H1 (cell line): Measurements from ENCODE around the gene THAP9.

Experiments
- CBX5 ChIP-seq: fragments of 300-800, 300-1000 bp; sonication (generic); IDR thresholded peaks from 2 replicates; pipeline ENCODE4 v1.7.1; 2016; ENCODE audit warnings: antibody characterized with exemption, low read length, low read depth
- CEBPB ChIP-seq: IDR thresholded peaks from 2 replicates; pipeline ENCODE4 v1.6.1; 2012; ENCODE audit warnings: low read depth, low read length
- CTCF ChIP-seq, 3 experiments: IDR thresholded peaks; 1 replicate in 2 of 3; 2 replicates in 1 of 3; pipeline versions ENCODE4 v1.5.1 to v1.6.1; 2011; ENCODE audit warnings: low read length in 3 of 3, mild to moderate bottlenecking in 3 of 3, inconsistent platforms in 2 of 3, low read depth in 1 of 3, moderate library complexity in 1 of 3; ENCODE audit not compliant: insufficient read depth in 1 of 3; ENCODE audit errors: control extremely low read depth in 1 of 3
- EGR1 ChIP-seq: IDR thresholded peaks from 2 replicates; pipeline ENCODE4 v1.6.1; 2011; ENCODE audit warnings: low read depth, low read length, borderline replicate concordance
- EZH2 ChIP-seq: fragments of 200-600 bp; sonication (generic); IDR thresholded peaks from 2 replicates; pipeline ENCODE4 v1.7.1; 2012; ENCODE audit warnings: low read depth, mild to moderate bottlenecking, moderate library complexity, low read length, inconsistent platforms; ENCODE audit not compliant: severe bottlenecking
- HDAC6 ChIP-seq: IDR thresholded peaks from one replicate; pipeline ENCODE4 v1.7.1; 2012; ENCODE audit warnings: low read depth, mild to moderate bottlenecking, inconsistent platforms, low read length, moderate library complexity
- MAX ChIP-seq: IDR thresholded peaks from 2 replicates; pipeline ENCODE4 v1.6.1; 2012; ENCODE audit warnings: inconsistent platforms
- POLR2A ChIP-seq, 2 experiments: IDR thresholded peaks; 1 replicate in 1 of 2; 2 replicates in 1 of 2; pipeline ENCODE4 v1.6.1; 2011; ENCODE audit warnings: low read depth in 2 of 2, low read length in 2 of 2, mild to moderate bottlenecking in 2 of 2; ENCODE audit errors: control extremely low read depth in 1 of 2
- POLR2AphosphoS5 ChIP-seq: IDR thresholded peaks from 2 replicates; pipeline ENCODE4 v1.6.1; 2011; ENCODE audit warnings: low read depth, low read length
- RFX5 ChIP-seq: IDR thresholded peaks from 2 replicates; pipeline ENCODE4 v1.6.1; 2011; ENCODE audit warnings: low read depth, low read length, improper control_type of control experiment, borderline replicate concordance
- SIRT6 ChIP-seq: IDR thresholded peaks from one replicate; pipeline ENCODE4 v1.7.1; 2012; ENCODE audit warnings: low read length, inconsistent platforms
- TEAD4 ChIP-seq: IDR thresholded peaks from 2 replicates; pipeline ENCODE4 v1.6.1; 2012; ENCODE audit warnings: low read depth, low read length, inconsistent platforms, mixed read lengths
- USF2 ChIP-seq: IDR thresholded peaks from 2 replicates; pipeline ENCODE4 v1.6.1; 2011; ENCODE audit warnings: low read length, improper control_type of control experiment
- ZNF274 ChIP-seq: IDR thresholded peaks from 2 replicates; pipeline ENCODE4 v1.7.0; 2012; ENCODE audit warnings: low read length, borderline replicate concordance; ENCODE audit errors: extremely low read depth

- TF ChIP-seq EGR1 (no peak), RFX5 (no peak), USF2 (no peak), MAX (no peak), EZH2 (no peak), TEAD4 (no peak), HDAC6 (no peak), POLR2A (IDR thresholded peaks at IDR 0.05; ENCODE audit: control extremely low read depth in 1 of 2, low read depth in 2 of 2, low read length in 2 of 2) (no peak), POLR2AphosphoS5 (no peak), ZNF274 (no peak), CTCF (IDR thresholded peaks at IDR 0.05; ENCODE audit: control extremely low read depth in 1 of 3, insufficient read depth in 1 of 3, low read depth in 1 of 3, low read length in 3 of 3) (no peak), CEBPB (no peak), SIRT6 (no peak), CBX5 (no peak)
Measured at GRCh38 chr4:82909326-82909725, 8.8 kb downstream of the THAP9 start.
